ENCODE results near the gene CHIT1.

The CHIT1 gene

DNA sequence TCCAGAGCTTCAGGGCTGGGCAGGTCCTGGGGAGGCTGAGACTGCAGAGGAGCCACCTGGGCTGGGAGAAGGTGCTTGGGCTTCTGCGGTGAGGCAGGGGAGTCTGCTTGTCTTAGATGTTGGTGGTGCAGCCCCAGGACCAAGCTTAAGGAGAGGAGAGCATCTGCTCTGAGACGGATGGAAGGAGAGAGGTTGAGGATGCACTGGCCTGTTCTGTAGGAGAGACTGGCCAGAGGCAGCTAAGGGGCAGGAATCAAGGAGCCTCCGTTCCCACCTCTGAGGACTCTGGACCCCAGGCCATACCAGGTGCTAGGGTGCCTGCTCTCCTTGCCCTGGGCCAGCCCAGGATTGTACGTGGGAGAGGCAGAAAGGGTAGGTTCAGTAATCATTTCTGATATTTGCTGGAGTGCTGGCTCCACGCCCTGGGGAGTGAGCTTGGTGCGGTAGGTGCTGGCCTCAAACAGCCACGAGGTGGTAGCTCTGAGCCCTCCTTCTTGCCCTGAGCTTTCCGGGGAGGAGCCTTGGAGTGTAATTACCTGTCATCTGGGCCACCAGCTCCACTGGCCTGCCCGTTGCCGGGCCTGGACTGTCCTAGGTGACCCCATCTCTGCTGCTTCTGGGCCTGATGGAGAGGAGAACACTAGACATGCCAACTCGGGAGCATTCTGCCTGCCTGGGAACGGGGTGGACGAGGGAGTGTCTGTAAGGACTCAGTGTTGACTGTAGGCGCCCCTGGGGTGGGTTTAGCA is 63.1 kb downstream of the CHIT1 start:
- Histone ChIP-seq H3K9ac (ENCODE audit: low read length) (peak overlapping the region; percentile 2; the same call in 1 of the 2 replicates), H3K79me2 (ENCODE audit: low read length) (no peaks in the 10 kb centered on the region), H3K36me3 (replicated peaks; ENCODE audit: insufficient read depth, low read length) (no peaks in the 10 kb centered on the region), H3K4me1 (ENCODE audit: low read length) (peaks cover 7% of the 10 kb centered on the region; the same call in 1 of the 2 replicates), H4K20me1 (ENCODE audit: insufficient read depth, low read length) (no peaks in the 10 kb centered on the region), H3K4me3 (ENCODE audit: low read length) (no peak overlapping the region), H3K9me2 (replicated peaks; ENCODE audit: insufficient read depth, low read length) (no peaks in the 10 kb centered on the region), H3K27ac (ENCODE audit: low read length) (no peak overlapping the region), H3K9me3 (replicated peaks; ENCODE audit: insufficient read depth, low read length) (no peaks in the 10 kb centered on the region), H2AFZ (ENCODE audit: low read length) (peak overlapping the region; percentile 66), H3K4me2 (ENCODE audit: low read depth, low read length) (peak overlapping the region; percentile 58; the same call in 1 of the 2 replicates), H3F3A (ENCODE audit: insufficient read depth, low read length) (no peaks in the 10 kb centered on the region), H3K27me3 (replicated peaks; ENCODE audit: insufficient read depth, low read length) (no peaks in the 10 kb centered on the region)
- TF ChIP-seq EZH2phosphoT487 (IDR thresholded peaks at IDR 0.05; ENCODE audit: low read length) (no peak), CTCF (IDR thresholded peaks at IDR 0.05; ENCODE audit: low read length) (peak; percentile 77)
- peak; percentile 82 for DNase-seq

Measured in MM.1S (cell line).